Hepatocyte (in vitro differentiated cells): ENCODE data around the gene LGALSL. TPM values are rescaled to one million over a fixed set of nuclear protein-coding genes. Genes with fewer than 3 reads are reported as not detected.

Experiments used
- DNase-seq: peaks from one replicate; pipeline ENCODE4 v3.0.0-alpha.2; 2016; ENCODE audit warnings: low spot score
- H2AFZ ChIP-seq: fragments of 200-600 bp; sonication (generic); 2 replicates; pipeline ENCODE4 v1.6.0; 2016; ENCODE audit warnings: antibody characterized with exemption, mild to moderate bottlenecking
- H3K27ac ChIP-seq: fragments of 200-600 bp; sonication (generic); 2 replicates; pipeline ENCODE4 v1.5.1; 2016; ENCODE audit warnings: mild to moderate bottlenecking
- H3K27me3 ChIP-seq: fragments of 200-600 bp; sonication (generic); 2 replicates; pipeline ENCODE4 v1.6.1; 2016
- H3K36me3 ChIP-seq: fragments of 200-600 bp; sonication (generic); replicated peaks from 2 replicates; pipeline ENCODE4 v1.5.1; 2016; ENCODE audit warnings: low read depth; ENCODE audit not compliant: insufficient read depth
- H3K4me1 ChIP-seq: fragments of 200-600 bp; sonication (generic); 2 replicates; pipeline ENCODE4 v1.5.1; 2016; ENCODE audit warnings: mild to moderate bottlenecking, moderate library complexity; ENCODE audit not compliant: insufficient read depth
- H3K4me2 ChIP-seq: fragments of 200-600 bp; sonication (generic); 2 replicates; pipeline ENCODE4 v1.6.0; 2016
- H3K4me3 ChIP-seq: fragments of 200-600 bp; sonication (generic); 2 replicates; pipeline ENCODE4 v1.5.1; 2016; ENCODE audit warnings: mild to moderate bottlenecking
- H3K79me2 ChIP-seq: fragments of 200-600 bp; sonication (generic); 2 replicates; pipeline ENCODE4 v1.6.0; 2017; ENCODE audit warnings: mild to moderate bottlenecking
- H3K9me2 ChIP-seq: fragments of 200-600 bp; sonication (generic); replicated peaks from 2 replicates; pipeline ENCODE4 v1.6.0; 2017; ENCODE audit warnings: mild to moderate bottlenecking; ENCODE audit not compliant: insufficient read depth
- H3K9me3 ChIP-seq: fragments of 200-600 bp; sonication (generic); 2 replicates; pipeline ENCODE4 v1.5.1; 2016; ENCODE audit warnings: low read depth, mild to moderate bottlenecking
- H4K20me1 ChIP-seq: fragments of 200-600 bp; sonication (generic); 2 replicates; pipeline ENCODE4 v1.6.0; 2016; ENCODE audit warnings: mild to moderate bottlenecking; ENCODE audit not compliant: insufficient read depth, poor library complexity, severe bottlenecking
- CTCF ChIP-seq: fragments of 200-600 bp; sonication (generic); IDR thresholded peaks from 2 replicates; pipeline ENCODE4 v1.5.1; 2016; ENCODE audit warnings: antibody characterized with exemption, mild to moderate bottlenecking; ENCODE audit not compliant: poor library complexity
- EZH2 ChIP-seq: fragments of 200-600 bp; sonication (generic); IDR thresholded peaks from 2 replicates; pipeline ENCODE4 v1.6.1; 2016; ENCODE audit warnings: antibody characterized with exemption, mild to moderate bottlenecking, borderline replicate concordance
- EZH2phosphoT487 ChIP-seq: fragments of 200-600 bp; sonication (generic); IDR thresholded peaks from one replicate; pipeline ENCODE4 v1.6.1; 2018; ENCODE audit warnings: antibody characterized with exemption, mild to moderate bottlenecking, low read depth, moderate library complexity; ENCODE audit not compliant: unreplicated experiment, severe bottlenecking
- WGBS: methylation state at CpG from one replicate; pipeline ENCODE4 v1.1.6; 2016; ENCODE audit warnings: low lambda C conversion rate; ENCODE audit errors: missing lambda C conversion rate; 5-methylcytosine and 5-hydroxymethylcytosine counted together
- polyA plus RNA-seq: library from polyadenylated mRNA; unstranded; fragments of >200 nt; fragmentation: Nextera tagmentation; extraction: Ambion mirVana; gene quantifications from 2 replicates; pipeline ENCODE4 v1.2.1, GENCODE V29; 2016
- total RNA-seq: library from RNA; depleted of rRNA; stranded (reverse); fragments of >200 nt; gene quantifications from 2 replicates; pipeline ENCODE4 v1.2.3, GENCODE V29; 2014

Gene LGALSL
- total and polyA plus RNA-seq, 2 experiments from 2014 or later, result 30.7 to 44.6 TPM

GRCh38 chr2:64492272-64492671 lies 38.3 kb downstream of the LGALSL start:
- H3K9me3 ChIP-seq, result no peaks in the 10 kb centered on the region
- 96% methylated on average over 3 of the region's 3 CpGs for WGBS
- no peak overlapping the region for H3K4me2 ChIP-seq
- H3K27me3 ChIP-seq, result no peaks in the 10 kb centered on the region
- no peak overlapping the region for H3K27ac ChIP-seq
- no peak for DNase-seq
- no peak overlapping the region for H2AFZ ChIP-seq
- H3K79me2 ChIP-seq, result no peaks in the 10 kb centered on the region
- TF ChIP-seq CTCF, result no peak
- no peak for TF ChIP-seq EZH2phosphoT487
- no peak for TF ChIP-seq EZH2
- H4K20me1 ChIP-seq, result no peaks in the 10 kb centered on the region
- H3K9me2 ChIP-seq, result no peaks in the 10 kb centered on the region
- no peaks in the 10 kb centered on the region for H3K4me1 ChIP-seq
- no peaks in the 10 kb centered on the region for H3K36me3 ChIP-seq
- no peak overlapping the region for H3K4me3 ChIP-seq

- H3K4me1 ChIP-seq, result no peaks in the 10 kb centered on the region
- TF ChIP-seq EZH2, result no peak
- TF ChIP-seq CTCF, result no peak
- TF ChIP-seq EZH2phosphoT487, result no peak
- WGBS, result 68% methylated on average over 3 of the region's 3 CpGs
- no peaks in the 10 kb centered on the region for H3K79me2 ChIP-seq
- H3K9me3 ChIP-seq, result no peaks in the 10 kb centered on the region
- H3K36me3 ChIP-seq, result no peaks in the 10 kb centered on the region
- no peak overlapping the region for H3K27ac ChIP-seq
- no peak overlapping the region for H3K4me2 ChIP-seq
- no peak for DNase-seq
- no peak overlapping the region for H2AFZ ChIP-seq
- no peaks in the 10 kb centered on the region for H4K20me1 ChIP-seq
- H3K9me2 ChIP-seq, result no peaks in the 10 kb centered on the region
- no peaks in the 10 kb centered on the region for H3K27me3 ChIP-seq
- H3K4me3 ChIP-seq, result no peak overlapping the region
Measured at GRCh38 chr2:64492821-64493220, 38.9 kb downstream of the LGALSL start.

GRCh38 chr2:64493788-64494187 lies 39.8 kb downstream of the LGALSL start:
- no peak overlapping the region for H3K4me2 ChIP-seq
- no peak overlapping the region for H3K27ac ChIP-seq
- H2AFZ ChIP-seq, result no peak overlapping the region
- H3K4me3 ChIP-seq, result no peak overlapping the region
- TF ChIP-seq CTCF, result no peak
- TF ChIP-seq EZH2, result no peak
- no peak for TF ChIP-seq EZH2phosphoT487
- H3K27me3 ChIP-seq, result no peaks in the 10 kb centered on the region
- no peaks in the 10 kb centered on the region for H3K36me3 ChIP-seq
- 91% methylated on average over 4 of the region's 4 CpGs for WGBS
- H3K9me3 ChIP-seq, result no peaks in the 10 kb centered on the region
- no peaks in the 10 kb centered on the region for H3K79me2 ChIP-seq
- no peak for DNase-seq
- H3K9me2 ChIP-seq, result no peaks in the 10 kb centered on the region
- no peaks in the 10 kb centered on the region for H3K4me1 ChIP-seq
- no peaks in the 10 kb centered on the region for H4K20me1 ChIP-seq

GRCh38 chr2:64498438-64498837 lies 44.5 kb downstream of the LGALSL start:
- H3K27ac ChIP-seq, result no peak overlapping the region

More at GRCh38 chr2:64498438-64498837, 44.5 kb downstream of the LGALSL start:
- Histone ChIP-seq H2AFZ (no peak overlapping the region), H3K4me3 (no peak overlapping the region), H4K20me1 (no peaks in the 10 kb centered on the region), H3K27me3 (no peaks in the 10 kb centered on the region), H3K79me2 (no peaks in the 10 kb centered on the region), H3K36me3 (no peaks in the 10 kb centered on the region), H3K4me2 (no peak overlapping the region), H3K9me3 (no peaks in the 10 kb centered on the region), H3K9me2 (no peaks in the 10 kb centered on the region), H3K4me1 (no peaks in the 10 kb centered on the region)
- WGBS, result 89% methylated on average over 1 of the region's 1 CpG
- no peak for DNase-seq
- no peak for TF ChIP-seq CTCF
- no peak for TF ChIP-seq EZH2
- TF ChIP-seq EZH2phosphoT487, result no peak
